Measurements from ENCODE around the gene BOK. TPM values are rescaled to one million over a fixed set of nuclear protein-coding genes. Genes with fewer than 3 reads are reported as not detected.

BOK gene
- total RNA-seq, 1 donor from 2014 or later: 86.8 TPM

DNA sequence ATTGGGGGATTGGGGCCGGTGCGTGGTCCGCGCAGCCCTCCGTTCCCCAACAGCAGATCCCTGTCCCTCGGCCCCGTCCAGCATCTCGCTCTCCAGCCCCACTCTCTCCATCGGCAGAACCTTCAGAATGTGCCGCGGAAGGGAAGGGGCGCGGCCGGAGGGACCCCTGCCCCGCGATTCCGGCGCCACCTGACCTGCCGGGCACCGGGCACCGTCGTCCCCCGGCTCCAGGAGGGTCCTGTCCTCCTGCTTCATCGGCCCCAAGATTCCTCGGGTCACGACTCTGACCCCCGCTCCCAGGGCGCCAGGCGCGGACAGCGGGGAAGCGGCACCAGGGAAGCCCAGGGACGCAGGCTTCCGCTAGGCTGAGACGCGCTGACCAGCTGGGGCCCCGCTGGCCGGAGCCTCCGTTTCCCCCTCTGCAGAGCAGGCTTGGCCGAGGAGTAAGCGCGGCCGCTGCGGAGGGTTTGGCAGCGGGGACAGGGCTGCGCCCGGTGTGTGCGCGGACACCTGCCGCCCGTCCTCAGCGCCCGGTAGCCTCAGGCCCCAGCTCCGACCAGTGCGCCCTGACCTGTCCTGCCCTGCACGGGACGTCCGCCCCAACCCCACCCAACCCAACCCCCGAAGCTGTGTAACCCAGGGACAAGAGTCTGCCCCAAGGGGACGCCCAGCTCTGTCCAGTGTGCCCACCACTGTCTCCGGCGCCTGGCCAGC is 16.8 kb upstream of the BOK start:
- Histone ChIP-seq H3K4me3 (ENCODE audit: low read depth, low read length) (peak overlapping the region; percentile 4), H3K36me3 (ENCODE audit: control insufficient read depth, insufficient read depth, low read length) (no peaks in the 10 kb centered on the region), H3K27me3 (ENCODE audit: control insufficient read depth, insufficient read depth, low read length) (peaks cover 12% of the 10 kb centered on the region)
- DNase-seq (ENCODE audit: low read depth): no peak
- no peak for TF ChIP-seq CTCF (IDR thresholded peaks at IDR 0.05; ENCODE audit: insufficient read depth, low read length, poor library complexity, severe bottlenecking)

GRCh38 chr2:241542278-241542605 is 16.3 kb upstream of the BOK start:
- TF ChIP-seq CTCF (IDR thresholded peaks at IDR 0.05; ENCODE audit: insufficient read depth, low read length, poor library complexity, severe bottlenecking): no peak
- no peaks in the 10 kb centered on the region for H3K36me3 ChIP-seq (ENCODE audit: control insufficient read depth, insufficient read depth, low read length)
- no peak overlapping the region for H3K4me3 ChIP-seq (ENCODE audit: low read depth, low read length)
- DNase-seq (ENCODE audit: low read depth): no peak
- peaks cover 12% of the 10 kb centered on the region for H3K27me3 ChIP-seq (ENCODE audit: control insufficient read depth, insufficient read depth, low read length)

DNA sequence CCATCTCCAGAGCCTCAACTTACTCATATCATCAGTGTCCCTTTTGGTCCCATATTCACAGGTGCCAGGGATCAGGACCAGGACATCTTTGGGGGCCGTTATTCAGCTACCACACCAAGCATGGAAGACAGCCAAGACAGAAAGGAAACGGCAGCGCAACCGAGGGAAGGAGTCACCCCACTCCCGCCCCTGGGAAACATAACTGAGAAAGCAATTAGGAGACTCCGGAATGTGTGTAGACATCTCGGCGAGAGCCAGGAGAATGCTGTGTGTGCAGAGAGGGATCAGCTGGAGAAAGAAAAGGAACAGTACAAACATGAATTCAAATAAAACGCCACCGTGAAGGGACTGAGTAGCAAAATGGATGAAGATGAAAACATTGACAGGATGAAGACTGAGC is 13.4 kb upstream of the BOK start:
- Histone ChIP-seq H3K27me3 (ENCODE audit: control insufficient read depth, insufficient read depth, low read length) (peaks cover 12% of the 10 kb centered on the region), H3K4me3 (ENCODE audit: low read depth, low read length) (no peak overlapping the region), H3K36me3 (ENCODE audit: control insufficient read depth, insufficient read depth, low read length) (no peaks in the 10 kb centered on the region)
- no peak for TF ChIP-seq CTCF (IDR thresholded peaks at IDR 0.05; ENCODE audit: insufficient read depth, low read length, poor library complexity, severe bottlenecking)
- DNase-seq (ENCODE audit: low read depth): no peak

GRCh38 chr2:241545523-241546473 is 12.7 kb upstream of the BOK start:
- Histone ChIP-seq H3K36me3 (ENCODE audit: control insufficient read depth, insufficient read depth, low read length) (no peaks in the 10 kb centered on the region), H3K27me3 (ENCODE audit: control insufficient read depth, insufficient read depth, low read length) (peaks cover 12% of the 10 kb centered on the region), H3K4me3 (ENCODE audit: low read depth, low read length) (no peak overlapping the region)
- no peak for DNase-seq (ENCODE audit: low read depth)
- TF ChIP-seq CTCF (IDR thresholded peaks at IDR 0.05; ENCODE audit: insufficient read depth, low read length, poor library complexity, severe bottlenecking): no peak

DNA sequence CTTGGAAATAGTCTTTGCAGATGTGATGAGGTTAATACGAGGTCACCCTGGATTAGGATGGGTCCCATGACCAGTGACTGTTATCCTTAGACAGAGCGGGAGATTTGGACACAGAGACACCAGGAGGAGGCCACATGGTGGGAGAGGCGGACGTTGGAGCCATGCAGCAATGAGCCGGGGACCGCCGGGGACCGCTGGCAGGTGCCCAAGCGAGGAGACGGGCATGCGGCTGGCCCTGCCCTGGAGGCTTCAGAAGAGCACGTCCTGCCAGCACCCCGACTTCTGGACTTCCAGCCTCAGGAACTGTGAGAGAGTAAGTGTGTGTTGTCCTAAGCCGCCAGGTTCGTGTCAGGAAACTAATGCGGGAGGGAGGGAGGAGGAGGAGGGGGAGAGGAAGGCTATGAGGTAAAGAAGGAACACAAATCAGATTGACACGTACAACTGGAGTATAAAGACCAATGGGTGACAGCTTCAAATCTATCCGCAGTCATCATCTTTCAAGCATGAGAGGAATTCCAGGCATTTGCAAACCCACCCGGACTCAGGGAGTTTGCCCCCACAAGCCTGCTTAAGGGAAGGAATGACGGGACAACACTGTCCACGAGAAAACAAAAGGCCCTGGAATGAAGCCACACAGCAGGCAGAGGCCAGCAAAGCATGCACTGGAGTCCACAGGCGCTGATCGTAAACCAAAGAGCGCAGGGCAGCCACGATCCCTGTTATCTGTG is 11.6 kb upstream of the BOK start:
- no peak overlapping the region for H3K4me3 ChIP-seq (ENCODE audit: low read depth, low read length)
- H3K36me3 ChIP-seq (ENCODE audit: control insufficient read depth, insufficient read depth, low read length): no peaks in the 10 kb centered on the region
- H3K27me3 ChIP-seq (ENCODE audit: control insufficient read depth, insufficient read depth, low read length): peaks cover 5% of the 10 kb centered on the region
- no peak for TF ChIP-seq CTCF (IDR thresholded peaks at IDR 0.05; ENCODE audit: insufficient read depth, low read length, poor library complexity, severe bottlenecking)
- peak; percentile 84 for DNase-seq (ENCODE audit: low read depth)

All from kidney epithelial cell (primary cell).